H1 (cell line): Measurements from ENCODE around the gene LPGAT1. TPM values are rescaled to one million over a fixed set of nuclear protein-coding genes. Genes with fewer than 3 reads are reported as not detected.

Experiments
- BACH1 ChIP-seq: IDR thresholded peaks from 2 replicates; pipeline ENCODE4 v1.6.1; 2012; ENCODE audit warnings: low read length, improper control_type of control experiment
- CTCF ChIP-seq, 3 experiments: IDR thresholded peaks; 1 replicate in 2 of 3; 2 replicates in 1 of 3; pipeline versions ENCODE4 v1.5.1 to v1.6.1; 2011; ENCODE audit warnings: low read length in 3 of 3, mild to moderate bottlenecking in 3 of 3, inconsistent platforms in 2 of 3, low read depth in 1 of 3, moderate library complexity in 1 of 3; ENCODE audit not compliant: insufficient read depth in 1 of 3; ENCODE audit errors: control extremely low read depth in 1 of 3
- polyA plus RNA-seq, 7 experiments: library from polyadenylated mRNA; depleted of rRNA in 3 of 7; stranded (reverse) in 5 of 7; unstranded in 2 of 7; fragments of >200 nt in 5 of 7; fragments of 200-250 nt in 2 of 7; gene quantifications; 1 replicate in 5 of 7; 2 replicates in 1 of 7; 4 replicates in 1 of 7; pipeline versions ENCODE4 v1.2.1 to v1.2.3, GENCODE V29; 2011 to 2013; ENCODE audit warnings: missing spikeins in 2 of 7, mixed read lengths in 2 of 7
- total RNA-seq: library from RNA; stranded (reverse); fragmentation: NEBNext Ultra II Directional; extraction: Animal tissue kit (Norgen Biotek cat#: 25700); gene quantifications from 2 replicates; pipeline ENCODE4 v1.2.1, GENCODE V29; 2021

The LPGAT1 gene
- total and polyA plus RNA-seq, 2 of the 8 experiments (the other 6 are each of a cell fraction or from before 2014, with no cell fraction given): 2.3 to 13.5 TPM

GRCh38 chr1:211811848-211812247 is 18.7 kb downstream of the LPGAT1 start (continued):
- no peak for TF ChIP-seq CTCF (IDR thresholded peaks at IDR 0.05; ENCODE audit: control extremely low read depth in 1 of 3, insufficient read depth in 1 of 3, low read depth in 1 of 3, low read length in 3 of 3)
- no peak for TF ChIP-seq BACH1
